ENCODE measurements around the gene SLIT3.

- TF ChIP-seq CTCF (IDR thresholded peaks at IDR 0.05; ENCODE audit: insufficient read depth, low read length) (no peak), POLR2AphosphoS5 (IDR thresholded peaks at IDR 0.05; ENCODE audit: low read depth) (no peak), REST (IDR thresholded peaks at IDR 0.05; ENCODE audit: insufficient replicate concordance, low read depth) (no peak)
Observed at GRCh38 chr5:169162407-169162806, 138.5 kb downstream of the SLIT3 start.
